Kidney (tissue), 14 donors: ENCODE data around the gene MTR. TPM values are rescaled to one million over a fixed set of nuclear protein-coding genes. Genes with fewer than 3 reads are reported as not detected.

ENCODE experiments used
- DNase-seq, 5 donors: peaks; one replicate each; pipeline ENCODE4 v3.0.0-alpha.2; 2013 to 2020
- FAIRE-seq: peaks from 2 replicates; lab custom pipeline; 2012; peaks lifted over from hg19 to GRCh38; lab: Jason Lieb, UNC
- H3K27ac ChIP-seq, 2 donors: one replicate each; pipeline ENCODE4 v1.7.0; 2013; ENCODE audit warnings: low read depth in 2 of 2, low read length in 2 of 2, inconsistent platforms in 1 of 2
- H3K27me3 ChIP-seq: one replicate; pipeline ENCODE4 v1.7.1; 2013; ENCODE audit warnings: low read length, inconsistent platforms; ENCODE audit not compliant: control insufficient read depth, insufficient read depth
- H3K36me3 ChIP-seq, 3 donors: one replicate each; pipeline versions ENCODE4 v1.7.0 to v1.7.1; 2013; ENCODE audit warnings: low read length in 3 of 3, control low read depth in 1 of 3, inconsistent platforms in 1 of 3; ENCODE audit not compliant: insufficient read depth in 3 of 3, control insufficient read depth in 2 of 3
- H3K4me1 ChIP-seq, 3 donors: one replicate each; pipeline versions ENCODE4 v1.7.0 to v1.7.1; 2013; ENCODE audit warnings: low read length in 3 of 3, inconsistent platforms in 1 of 3, low read depth in 1 of 3; ENCODE audit not compliant: control insufficient read depth in 2 of 3, insufficient read depth in 2 of 3
- H3K4me3 ChIP-seq, 3 donors: one replicate each; pipeline versions ENCODE4 v1.7.0 to v1.8.1; 2013; ENCODE audit warnings: low read length in 3 of 3, control low read depth in 1 of 3, inconsistent platforms in 1 of 3
- H3K9ac ChIP-seq, 3 donors: one replicate each; pipeline versions ENCODE4 v1.7.0 to v1.7.1; 2013; ENCODE audit warnings: low read length in 3 of 3, control low read depth in 1 of 3, inconsistent platforms in 1 of 3
- H3K9me3 ChIP-seq, 3 donors: one replicate each; pipeline versions ENCODE4 v1.7.0 to v1.7.1; 2013; ENCODE audit warnings: low read length in 3 of 3, control low read depth in 1 of 3, inconsistent platforms in 1 of 3; ENCODE audit not compliant: control insufficient read depth in 2 of 3, insufficient read depth in 1 of 3
- intact Hi-C: fragments of 100-400 bp; cut with DNase I; formaldehyde crosslinking; loops from one replicate; pipeline ENCODE4 v1.11.1; 2022
- polyA plus RNA-seq: library from polyadenylated mRNA; stranded (reverse); fragments of 350-450 nt; fragmentation: Illumina TruSeq; extraction: RNeasy Lipid Tissue Mini Kit (QIAGEN cat#74804); gene quantifications from one replicate; pipeline ENCODE4 v1.2.3, GENCODE V29; 2014; ENCODE audit warnings: low read depth, low replicate concordance; ENCODE audit not compliant: insufficient read depth
- total RNA-seq: library from RNA; stranded (reverse); fragmentation: NEBNext Ultra II Directional; extraction: Animal tissue kit (Norgen Biotek cat#: 25700); gene quantifications from one replicate; pipeline ENCODE4 v1.2.1, GENCODE V29; 2021
- TF ChIP-seq, protein P1 (sequence below): IDR thresholded peaks from 3 replicates; pipeline ENCODE4 v1.5.1; 2012; ENCODE audit warnings: mild to moderate bottlenecking, moderate library complexity, borderline replicate concordance; ENCODE audit not compliant: insufficient read depth; ENCODE audit errors: extremely low read depth
- donor health status: control.
- donor health status: control.
- donor health status: control.
- donor health status: control.
- donor health status: control.
- donor health status: DM: yes; HTN: yes; CAD: no.
- donor health status: Normal renal cell carcinoma (clear cell type).

The MTR gene
- total and polyA plus RNA-seq, 2 donors from 2014 or later = 7.6 to 61.0 TPM

DNA sequence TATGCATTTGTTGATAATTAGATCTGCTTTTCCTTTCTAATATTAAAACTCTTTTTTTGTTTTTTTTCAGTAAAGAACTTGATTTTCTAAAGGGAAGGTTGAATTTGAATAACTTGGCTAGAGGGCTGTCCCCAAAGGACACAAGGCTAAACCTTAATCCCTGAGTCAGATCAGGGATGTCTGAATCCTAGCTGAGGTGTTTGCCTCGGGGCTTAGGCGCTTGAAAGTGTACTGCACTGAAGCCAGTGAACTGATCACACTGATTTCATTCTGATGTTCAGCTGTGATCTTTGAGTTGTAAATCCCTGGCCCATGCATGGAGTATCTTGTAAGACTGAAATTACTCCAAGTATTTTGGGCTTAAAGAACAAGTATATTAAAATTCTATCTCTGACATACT is 42.8 kb downstream of the MTR start:
- no peak overlapping the region for H3K4me3 ChIP-seq
- FAIRE-seq (no peak), DNase-seq (no peak)
- TF ChIP-seq, protein P1, sequence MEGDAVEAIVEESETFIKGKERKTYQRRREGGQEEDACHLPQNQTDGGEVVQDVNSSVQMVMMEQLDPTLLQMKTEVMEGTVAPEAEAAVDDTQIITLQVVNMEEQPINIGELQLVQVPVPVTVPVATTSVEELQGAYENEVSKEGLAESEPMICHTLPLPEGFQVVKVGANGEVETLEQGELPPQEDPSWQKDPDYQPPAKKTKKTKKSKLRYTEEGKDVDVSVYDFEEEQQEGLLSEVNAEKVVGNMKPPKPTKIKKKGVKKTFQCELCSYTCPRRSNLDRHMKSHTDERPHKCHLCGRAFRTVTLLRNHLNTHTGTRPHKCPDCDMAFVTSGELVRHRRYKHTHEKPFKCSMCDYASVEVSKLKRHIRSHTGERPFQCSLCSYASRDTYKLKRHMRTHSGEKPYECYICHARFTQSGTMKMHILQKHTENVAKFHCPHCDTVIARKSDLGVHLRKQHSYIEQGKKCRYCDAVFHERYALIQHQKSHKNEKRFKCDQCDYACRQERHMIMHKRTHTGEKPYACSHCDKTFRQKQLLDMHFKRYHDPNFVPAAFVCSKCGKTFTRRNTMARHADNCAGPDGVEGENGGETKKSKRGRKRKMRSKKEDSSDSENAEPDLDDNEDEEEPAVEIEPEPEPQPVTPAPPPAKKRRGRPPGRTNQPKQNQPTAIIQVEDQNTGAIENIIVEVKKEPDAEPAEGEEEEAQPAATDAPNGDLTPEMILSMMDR = no peak
- no peaks in the 10 kb centered on the region for H3K9me3 ChIP-seq
- no peak overlapping the region for H3K27ac ChIP-seq
- peaks cover 10 to 49% (median 29%) of the 10 kb centered on the region in 3 donors for H3K36me3 ChIP-seq
- no peaks in the 10 kb centered on the region for H3K27me3 ChIP-seq
- no peak overlapping the region for H3K9ac ChIP-seq
- peaks cover 0 to 6% (median 6%) of the 10 kb centered on the region in 3 donors for H3K4me1 ChIP-seq
- intact Hi-C loops = no loop called here

GRCh38 chr1:236841341-236841740 is 46.2 kb downstream of the MTR start:
- Histone ChIP-seq H3K9ac (no peak overlapping the region), H3K9me3 (no peaks in the 10 kb centered on the region), H3K27me3 (no peaks in the 10 kb centered on the region), H3K4me3 (no peak overlapping the region), H3K4me1 (peaks cover 0 to 23% (median 13%) of the 10 kb centered on the region in 3 donors), H3K36me3 (peaks cover 10 to 36% (median 21%) of the 10 kb centered on the region in 3 donors), H3K27ac (no peak overlapping the region)
- FAIRE-seq = no peak
- TF ChIP-seq, protein P1 = no peak
- DNase-seq = no peak
- intact Hi-C loops = no loop called here

- intact Hi-C loops = no loop called here
- FAIRE-seq = no peak
- peak overlapping the region; percentile 40 to 73 for H3K27ac ChIP-seq
- H3K9ac ChIP-seq = peak overlapping the region in 1 of 3 donors; percentile 4
- peaks cover 0 to 27% (median 17%) of the 10 kb centered on the region in 3 donors for H3K4me1 ChIP-seq
- H3K27me3 ChIP-seq = no peaks in the 10 kb centered on the region
- TF ChIP-seq, protein P1 = no peak
- peaks cover 0 to 22% (median 14%) of the 10 kb centered on the region in 3 donors for H3K36me3 ChIP-seq
- DNase-seq = peak in 2 of 5 donors; percentile 9 to 19
- H3K9me3 ChIP-seq = no peaks in the 10 kb centered on the region
- no peak overlapping the region for H3K4me3 ChIP-seq
Observed at GRCh38 chr1:236844499-236845271, 49.6 kb downstream of the MTR start.
